HG03457 (cell line): ENCODE data around the gene TNFSF9.
"Not testable (repeated sequence)": the region's sequence is repeated elsewhere in the genome, so short reads cannot be mapped to it uniquely, and the experiment has no call there.

ENCODE experiments used
- ATAC-seq: cut with Tn5 transposase; IDR thresholded peaks from one replicate; pipeline ENCODE4 v1.9.1; 2021; ENCODE audit warnings: moderate number of reproducible peaks; ENCODE audit not compliant: unreplicated experiment

The TNFSF9 gene

DNA sequence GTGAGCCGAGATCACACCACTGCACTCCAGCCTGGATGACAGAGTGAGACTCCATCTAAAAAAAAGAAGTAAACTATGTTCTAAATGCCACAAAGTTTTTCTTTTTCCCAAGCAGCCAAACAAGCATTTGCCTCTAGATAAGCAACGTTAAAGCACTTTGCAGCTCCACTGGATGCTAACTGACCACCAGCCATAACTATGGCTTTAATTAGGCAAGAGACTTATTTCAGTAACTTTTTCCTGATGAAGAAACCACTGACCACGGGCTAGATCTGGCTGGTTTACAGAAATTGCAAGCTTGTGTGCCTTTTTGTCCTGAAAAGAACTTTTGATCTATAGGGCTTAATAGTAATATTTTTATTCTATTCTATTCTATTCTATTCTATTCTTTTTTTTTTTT lies 38.0 kb downstream of the TNFSF9 start:
- no peak for ATAC-seq

GRCh38 chr19:6570764-6571163 lies 39.9 kb downstream of the TNFSF9 start:
- no peak for ATAC-seq

DNA sequence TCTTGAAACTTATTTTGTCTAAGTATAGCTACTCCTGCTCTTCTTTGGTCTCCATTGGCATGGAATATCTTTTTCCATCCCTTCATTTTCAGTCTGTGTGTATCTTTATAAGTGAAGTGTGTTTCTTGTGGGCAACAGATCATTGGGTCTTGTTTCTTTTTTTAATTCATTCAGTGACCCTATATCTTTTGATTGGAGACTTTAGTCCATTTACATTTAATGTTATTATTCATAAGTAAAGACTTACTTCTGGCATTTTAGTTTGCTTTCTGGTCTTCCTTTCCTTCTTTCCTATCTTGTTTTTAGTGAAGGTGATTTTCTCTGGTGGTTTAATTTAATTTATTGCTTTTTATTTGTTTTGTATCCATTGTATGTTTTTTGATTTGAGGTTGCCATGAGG lies 40.3 kb downstream of the TNFSF9 start:
- ATAC-seq, result no peak

GRCh38 chr19:6572217-6572616 lies 41.4 kb downstream of the TNFSF9 start:
- no peak for ATAC-seq

DNA sequence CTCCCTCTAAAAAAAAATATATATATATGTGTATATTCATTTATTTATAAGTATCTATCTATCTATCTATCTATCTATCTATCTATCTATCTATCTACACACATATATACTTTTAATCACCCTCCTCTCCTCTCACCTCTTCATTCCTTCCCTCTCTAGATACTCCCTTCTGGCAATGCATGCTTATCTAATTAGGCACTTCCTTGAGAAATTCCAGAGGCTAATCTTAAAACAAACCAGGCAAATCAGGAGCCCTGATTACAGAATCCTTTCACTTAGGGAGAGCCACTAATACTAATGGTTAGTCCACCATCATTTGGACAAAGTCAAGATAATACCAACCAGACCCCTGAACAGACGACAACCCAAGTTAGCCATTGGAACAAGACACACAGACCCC lies 42.5 kb downstream of the TNFSF9 start:
- no peak for ATAC-seq

GRCh38 chr19:6576869-6577475 lies 46.1 kb downstream of the TNFSF9 start:
- no peak for ATAC-seq

- ATAC-seq, result peak; percentile 58
Measured at GRCh38 chr19:6577476-6578125, 46.8 kb downstream of the TNFSF9 start.

DNA sequence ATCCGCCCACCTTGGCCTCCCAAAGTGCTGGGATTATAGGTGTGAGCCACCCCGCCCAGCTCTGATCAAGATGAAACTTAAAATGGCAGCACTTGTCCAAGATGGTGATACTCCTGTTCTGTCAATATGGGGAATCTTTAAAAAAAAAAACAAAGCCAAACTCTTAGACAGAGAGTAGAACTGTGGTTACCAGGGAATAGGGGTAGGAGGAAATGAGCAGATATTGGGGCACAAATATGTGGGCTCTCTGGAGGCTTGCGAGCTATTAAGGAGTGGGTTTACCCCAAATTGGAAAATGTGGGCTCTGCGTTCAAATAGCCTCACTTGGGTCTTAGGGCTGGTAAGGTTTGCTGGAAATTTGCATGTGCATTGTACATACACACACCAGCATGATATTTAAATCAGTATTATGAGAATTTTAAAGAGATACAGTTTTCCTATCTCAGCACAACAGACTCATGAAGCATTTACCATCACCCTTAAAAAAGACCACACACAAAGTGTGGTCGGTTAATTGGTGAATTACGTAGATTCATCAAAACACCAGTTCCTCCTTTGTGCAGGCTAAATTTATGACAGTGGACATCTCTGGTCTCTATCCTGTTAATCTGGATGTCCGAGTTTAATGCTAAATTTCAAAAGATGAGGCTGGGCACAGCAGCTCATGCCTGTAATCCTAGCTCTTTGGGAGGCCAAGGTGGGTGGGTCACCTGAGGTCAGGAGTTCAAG lies 48.8 kb downstream of the TNFSF9 start:
- no peak for ATAC-seq

DNA sequence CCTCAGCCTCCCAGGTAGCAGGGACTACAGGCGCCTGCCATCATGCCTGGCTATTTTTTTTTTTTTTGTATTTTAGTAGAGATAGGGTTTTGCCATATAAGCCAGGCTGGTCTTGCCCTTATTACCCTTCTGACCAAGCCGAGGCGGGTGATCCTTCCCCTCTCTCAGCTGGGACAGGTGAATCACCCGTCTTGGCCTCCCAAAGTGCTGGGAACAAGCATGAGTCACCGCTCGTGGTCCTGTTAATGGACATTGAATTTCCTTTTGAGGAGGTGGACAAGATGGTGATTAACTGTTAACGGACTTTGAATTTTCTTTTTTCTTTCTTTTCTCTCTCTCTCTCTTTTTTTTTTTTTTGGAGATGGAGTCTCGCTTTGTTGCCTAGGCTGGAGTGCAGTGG lies 49.5 kb downstream of the TNFSF9 start:
- ATAC-seq, result no peak

- not testable (repeated sequence) for ATAC-seq
Measured at GRCh38 chr19:6582515-6583484, 52.0 kb downstream of the TNFSF9 start.
